CD4-positive, alpha-beta T cell treated with Interferon alpha-2 for 1 hour (primary cell): Measurements from ENCODE around the gene CFC1B.
"Not testable (repeated sequence)": the region's sequence is repeated elsewhere in the genome, so short reads cannot be mapped to it uniquely, and the experiment has no call there.

ENCODE experiments used
- DNase-seq, 2 donors: peaks; one replicate each; pipeline ENCODE4 v3.0.0-alpha.2; 2020 to 2022

Gene CFC1B

DNA sequence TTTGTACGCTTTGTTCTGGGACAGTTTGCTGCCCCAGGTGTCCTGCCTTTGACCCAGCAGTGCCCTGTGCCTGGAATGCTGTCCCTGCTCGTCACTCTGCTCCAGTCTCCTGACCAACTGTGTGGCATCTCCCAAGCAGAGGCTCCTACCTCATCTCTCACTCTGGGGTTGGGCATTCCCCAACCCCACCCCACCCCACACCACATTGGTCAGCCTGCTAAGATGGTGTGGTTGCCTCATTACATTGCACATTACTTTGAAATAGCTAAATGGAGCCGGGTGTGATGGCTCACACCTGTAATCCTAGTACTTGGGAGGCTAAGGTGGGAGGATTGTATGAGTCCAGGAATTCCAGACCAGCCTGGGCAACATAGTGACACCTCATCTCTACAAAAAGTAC, 50.9 kb downstream of the CFC1B start:
- DNase-seq: not testable (repeated sequence)

DNA sequence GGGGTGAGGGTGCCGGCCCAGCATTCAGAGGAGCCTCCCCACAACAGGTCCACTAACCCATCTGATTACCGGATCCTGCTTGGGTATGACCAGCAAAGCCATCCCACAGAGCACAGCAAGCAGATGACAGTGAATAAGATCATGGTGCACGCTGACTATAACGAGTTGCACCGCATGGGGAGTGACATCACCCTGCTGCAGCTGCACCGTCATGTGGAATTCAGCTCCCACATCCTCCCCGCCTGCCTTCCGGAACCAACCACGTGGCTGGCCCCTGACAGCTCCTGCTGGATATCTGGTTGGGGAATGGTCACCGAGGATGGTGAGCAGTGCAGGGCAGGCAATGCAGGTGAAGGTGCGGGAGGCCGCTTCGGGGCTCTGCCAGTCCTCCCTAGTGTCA, 53.2 kb downstream of the CFC1B start:
- DNase-seq: not testable (repeated sequence)

GRCh38 chr2:130576209-130576784, 55.3 kb downstream of the CFC1B start:
- not testable (repeated sequence) for DNase-seq

GRCh38 chr2:130577559-130577958, 56.5 kb downstream of the CFC1B start:
- DNase-seq: not testable (repeated sequence)
